Mesothelial cell of epicardium (in vitro differentiated cells): ENCODE results near the gene LXN. TPM values are rescaled to one million over a fixed set of nuclear protein-coding genes. Genes with fewer than 3 reads are reported as not detected.

Experiments used
- DNase-seq, 2 experiments: peaks; one replicate each; pipeline ENCODE4 v3.0.0; 2021; ENCODE audit warnings: low spot score in 2 of 2; ENCODE audit not compliant: unreplicated experiment in 2 of 2
- H3K27ac Mint-ChIP-seq: 2 replicates; pipeline ENCODE4 v1.8.0; 2021; ENCODE audit warnings: mixed read lengths
- H3K27me3 Mint-ChIP-seq: 2 replicates; pipeline ENCODE4 v1.8.0; 2021; ENCODE audit warnings: low read depth, mixed read lengths
- H3K36me3 Mint-ChIP-seq: 2 replicates; pipeline ENCODE4 v1.8.0; 2021; ENCODE audit warnings: mixed read lengths
- H3K4me1 Mint-ChIP-seq: 2 replicates; pipeline ENCODE4 v1.8.0; 2021; ENCODE audit warnings: mixed read lengths
- H3K4me3 Mint-ChIP-seq: 2 replicates; pipeline ENCODE4 v1.8.0; 2021; ENCODE audit warnings: mild to moderate bottlenecking, moderate library complexity, mixed read lengths
- H3K9me3 Mint-ChIP-seq: 2 replicates; pipeline ENCODE4 v1.8.0; 2021; ENCODE audit warnings: mixed read lengths
- total RNA-seq: library from RNA; stranded (reverse); gene quantifications from 3 replicates; pipeline ENCODE4 v1.2.1, GENCODE V29; 2021
- TF ChIP-seq, protein P1 (sequence below): fragments of 200-600 bp; sonication (generic); IDR thresholded peaks from one replicate; pipeline ENCODE4 v1.5.0; 2021; ENCODE audit warnings: antibody characterized with exemption; ENCODE audit not compliant: unreplicated experiment

Gene LXN
- total RNA-seq, 1 donor from 2014 or later, result 46.7 TPM

GRCh38 chr3:158683230-158683962 is 10.9 kb upstream of the LXN start:
- peaks cover 3% of the 10 kb centered on the region for H3K36me3 Mint-ChIP-seq
- no peak overlapping the region for H3K27ac Mint-ChIP-seq
- DNase-seq, result no peak
- TF ChIP-seq, protein P1, sequence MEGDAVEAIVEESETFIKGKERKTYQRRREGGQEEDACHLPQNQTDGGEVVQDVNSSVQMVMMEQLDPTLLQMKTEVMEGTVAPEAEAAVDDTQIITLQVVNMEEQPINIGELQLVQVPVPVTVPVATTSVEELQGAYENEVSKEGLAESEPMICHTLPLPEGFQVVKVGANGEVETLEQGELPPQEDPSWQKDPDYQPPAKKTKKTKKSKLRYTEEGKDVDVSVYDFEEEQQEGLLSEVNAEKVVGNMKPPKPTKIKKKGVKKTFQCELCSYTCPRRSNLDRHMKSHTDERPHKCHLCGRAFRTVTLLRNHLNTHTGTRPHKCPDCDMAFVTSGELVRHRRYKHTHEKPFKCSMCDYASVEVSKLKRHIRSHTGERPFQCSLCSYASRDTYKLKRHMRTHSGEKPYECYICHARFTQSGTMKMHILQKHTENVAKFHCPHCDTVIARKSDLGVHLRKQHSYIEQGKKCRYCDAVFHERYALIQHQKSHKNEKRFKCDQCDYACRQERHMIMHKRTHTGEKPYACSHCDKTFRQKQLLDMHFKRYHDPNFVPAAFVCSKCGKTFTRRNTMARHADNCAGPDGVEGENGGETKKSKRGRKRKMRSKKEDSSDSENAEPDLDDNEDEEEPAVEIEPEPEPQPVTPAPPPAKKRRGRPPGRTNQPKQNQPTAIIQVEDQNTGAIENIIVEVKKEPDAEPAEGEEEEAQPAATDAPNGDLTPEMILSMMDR, result no peak
- no peaks in the 10 kb centered on the region for H3K4me1 Mint-ChIP-seq
- no peaks in the 10 kb centered on the region for H3K9me3 Mint-ChIP-seq
- no peaks in the 10 kb centered on the region for H3K27me3 Mint-ChIP-seq
- no peak overlapping the region for H3K4me3 Mint-ChIP-seq

- H3K36me3 Mint-ChIP-seq, result peaks cover 10% of the 10 kb centered on the region
- TF ChIP-seq, protein P1, result no peak
- DNase-seq, result no peak
These were observed 8.4 kb upstream of the LXN start for GRCh38 chr3:158680861-158681260.

DNA sequence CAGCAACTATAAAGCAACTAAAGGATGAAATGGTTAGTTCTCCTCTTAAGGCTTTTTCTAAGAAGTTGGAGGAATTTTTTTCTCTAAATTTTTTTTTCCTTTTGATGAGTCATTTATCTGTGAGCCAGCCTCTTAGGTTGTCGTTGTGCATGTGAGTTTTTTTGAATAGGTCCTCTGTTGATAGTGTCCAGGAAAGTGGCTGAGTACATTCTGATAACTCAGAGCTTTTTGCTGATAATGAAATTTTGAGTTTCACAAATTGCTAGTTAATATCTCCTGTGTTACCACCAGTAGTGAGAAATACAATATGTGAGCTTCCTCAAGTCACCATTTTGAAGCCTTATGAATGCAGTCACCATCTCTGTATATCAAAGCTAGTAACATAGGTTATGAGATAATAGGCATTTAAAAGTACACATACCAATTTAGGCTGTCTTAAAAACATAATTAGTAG is 7.1 kb upstream of the LXN start:
- Mint-ChIP-seq H3K4me1 (no peaks in the 10 kb centered on the region), H3K4me3 (no peak overlapping the region), H3K36me3 (peaks cover 10% of the 10 kb centered on the region), H3K9me3 (no peaks in the 10 kb centered on the region), H3K27ac (no peak overlapping the region), H3K27me3 (no peaks in the 10 kb centered on the region)
- TF ChIP-seq, protein P1, result no peak
- no peak for DNase-seq

More at GRCh38 chr3:158680861-158681260, 8.4 kb upstream of the LXN start:
- Mint-ChIP-seq H3K4me1 (no peaks in the 10 kb centered on the region), H3K9me3 (no peaks in the 10 kb centered on the region), H3K4me3 (no peak overlapping the region), H3K27ac (no peak overlapping the region), H3K27me3 (no peaks in the 10 kb centered on the region)

DNA sequence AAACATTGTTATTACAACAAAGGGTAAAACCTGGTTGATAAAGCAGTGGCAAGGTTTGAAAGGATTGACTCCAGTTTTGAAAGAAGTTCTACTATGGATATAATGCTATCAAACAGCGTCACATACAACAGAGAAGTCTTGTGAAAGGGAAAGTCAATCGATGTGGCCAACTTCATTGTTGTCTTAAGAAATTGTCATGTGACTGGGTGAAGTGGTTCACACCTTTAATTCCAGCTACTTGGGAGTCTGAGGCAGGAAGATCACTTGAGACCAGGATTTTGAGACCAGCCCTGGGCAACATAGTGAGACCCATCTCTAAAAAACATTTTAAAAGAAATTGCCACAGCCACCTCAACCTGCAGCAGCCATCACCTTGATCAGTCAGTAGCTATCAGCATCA is 6.2 kb upstream of the LXN start:
- DNase-seq, result no peak
- Mint-ChIP-seq H3K27ac (no peak overlapping the region), H3K9me3 (no peaks in the 10 kb centered on the region), H3K27me3 (no peaks in the 10 kb centered on the region), H3K36me3 (peaks cover 10% of the 10 kb centered on the region), H3K4me3 (no peak overlapping the region), H3K4me1 (no peaks in the 10 kb centered on the region)
- TF ChIP-seq, protein P1, result no peak

GRCh38 chr3:158671821-158672214 is 630 bp downstream of the LXN start:
- Mint-ChIP-seq H3K9me3 (no peaks in the 10 kb centered on the region), H3K36me3 (peaks cover 2% of the 10 kb centered on the region), H3K4me1 (peaks cover 31% of the 10 kb centered on the region), H3K27me3 (no peaks in the 10 kb centered on the region), H3K27ac (peak overlapping the region; percentile 97), H3K4me3 (peak overlapping the region; percentile 95)
- DNase-seq, result no peak
- TF ChIP-seq, protein P1, result no peak
